ENCODE measurements around the gene USP54.

Gene USP54

DNA sequence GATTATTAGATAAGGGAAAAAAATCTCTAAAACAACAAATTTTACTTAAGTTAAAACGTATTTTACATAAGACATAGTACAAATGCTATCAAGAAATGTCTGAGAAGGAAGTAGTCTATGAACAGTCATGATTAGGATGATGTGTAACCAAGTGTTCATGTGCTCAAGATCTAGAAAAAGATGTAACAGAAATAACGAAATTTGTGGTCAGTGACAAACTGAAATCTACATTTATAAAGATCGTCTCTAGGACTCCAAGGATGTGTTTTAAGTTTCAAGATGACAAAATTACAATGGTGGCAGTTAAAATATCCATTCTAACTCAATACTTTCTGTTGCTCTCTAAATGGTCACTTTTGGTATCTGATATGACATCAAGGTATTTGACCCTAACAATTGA, 112.5 kb downstream of the USP54 start:
- no peak for DNase-seq (ENCODE audit: low read depth in 2 of 2, low spot score in 1 of 2)

GRCh38 chr10:73471226-73471625, 119.9 kb downstream of the USP54 start:
- no peak for DNase-seq (ENCODE audit: low read depth in 2 of 2, low spot score in 1 of 2)

- DNase-seq (ENCODE audit: low read depth in 2 of 2, low spot score in 1 of 2): no peak
These were observed 121.6 kb downstream of the USP54 start for GRCh38 chr10:73469579-73469978.

DNA sequence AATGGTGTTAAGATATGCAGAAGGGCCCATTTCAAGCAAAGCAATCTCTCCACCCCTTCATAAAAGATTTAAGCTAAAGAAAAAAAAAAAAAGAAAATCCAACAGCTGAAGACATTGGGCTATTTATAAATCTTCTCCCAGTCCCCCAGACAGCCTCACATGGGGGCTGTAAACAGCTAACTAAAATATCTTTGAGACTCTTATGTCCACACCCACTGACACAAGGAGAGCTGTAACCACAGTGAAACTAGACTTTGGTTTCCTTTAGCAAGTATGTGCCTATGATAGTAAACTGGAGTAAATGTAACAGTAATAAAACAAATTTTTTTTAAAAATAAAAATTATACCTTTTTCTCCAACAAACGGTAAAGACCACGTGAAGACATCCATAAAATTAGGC, 123.9 kb downstream of the USP54 start:
- DNase-seq (ENCODE audit: low read depth in 2 of 2, low spot score in 1 of 2): no peak

- no peak for DNase-seq (ENCODE audit: low read depth in 2 of 2, low spot score in 1 of 2)
These were observed 125.0 kb downstream of the USP54 start for GRCh38 chr10:73465978-73466726.

- no peak for DNase-seq (ENCODE audit: low read depth in 2 of 2, low spot score in 1 of 2)
These were observed 130.2 kb downstream of the USP54 start for GRCh38 chr10:73460897-73461296.

DNA sequence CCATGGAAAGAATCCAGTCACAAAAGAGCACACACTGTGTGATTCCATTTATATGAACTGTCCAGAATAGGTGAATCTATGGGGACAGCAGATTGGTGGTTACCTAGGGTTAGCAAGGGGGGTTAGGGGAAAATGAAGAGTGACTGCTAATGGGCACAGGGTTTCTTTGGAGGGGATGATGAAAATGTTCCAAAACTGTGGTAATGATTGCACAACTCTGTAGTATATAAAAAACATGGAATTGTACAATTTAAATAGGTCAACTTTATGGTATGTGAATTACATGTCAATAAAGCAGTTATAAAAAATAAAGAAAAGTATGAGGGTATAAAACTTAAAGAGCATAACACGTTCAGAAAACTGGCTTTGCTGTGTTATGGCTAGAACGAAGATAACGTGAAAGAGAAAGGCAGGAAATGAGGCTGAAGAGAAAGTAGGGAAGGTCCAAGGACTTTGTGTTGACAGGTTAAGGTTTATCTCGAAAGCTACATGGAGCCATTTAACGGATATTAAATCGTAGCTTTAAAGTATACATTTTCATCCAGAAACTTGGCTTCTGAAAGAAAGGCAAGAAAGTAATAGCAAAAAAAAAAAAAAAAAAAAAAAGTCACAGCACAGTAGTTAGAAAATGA, 131.3 kb downstream of the USP54 start:
- DNase-seq (ENCODE audit: low read depth in 2 of 2, low spot score in 1 of 2): no peak

DNA sequence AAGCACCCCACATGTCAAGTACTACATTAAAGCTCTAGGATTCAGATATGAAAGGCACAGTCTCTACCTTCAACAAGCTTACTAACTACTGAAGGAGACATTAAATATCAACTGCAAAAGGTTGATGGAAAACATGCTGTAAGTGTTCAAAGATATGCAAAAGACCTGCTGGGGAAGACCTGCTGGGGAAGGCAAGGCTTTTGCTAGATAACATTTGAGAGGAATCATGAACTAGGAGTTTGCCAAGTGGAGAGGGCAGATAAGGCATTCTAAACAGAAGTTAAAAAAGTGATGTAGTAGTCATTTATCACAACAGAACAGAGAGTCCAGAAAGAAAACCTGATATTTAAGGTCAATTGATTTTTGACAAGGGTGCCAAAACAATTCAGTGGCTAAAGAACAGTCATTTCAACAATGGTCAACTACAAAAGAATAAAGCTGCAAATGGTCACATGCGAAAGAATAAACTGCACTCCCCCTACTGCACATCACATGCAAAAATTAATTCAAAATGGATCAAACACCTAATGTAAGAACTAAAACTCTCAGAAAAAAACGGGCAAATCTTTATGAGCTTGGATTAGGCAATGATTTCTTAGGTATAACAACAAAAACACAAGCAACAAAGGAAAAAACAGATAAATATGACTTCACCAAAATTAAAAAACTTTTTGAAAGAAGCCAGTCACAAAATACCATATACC, 134.8 kb downstream of the USP54 start:
- no peak for DNase-seq (ENCODE audit: low read depth in 2 of 2, low spot score in 1 of 2)

DNA sequence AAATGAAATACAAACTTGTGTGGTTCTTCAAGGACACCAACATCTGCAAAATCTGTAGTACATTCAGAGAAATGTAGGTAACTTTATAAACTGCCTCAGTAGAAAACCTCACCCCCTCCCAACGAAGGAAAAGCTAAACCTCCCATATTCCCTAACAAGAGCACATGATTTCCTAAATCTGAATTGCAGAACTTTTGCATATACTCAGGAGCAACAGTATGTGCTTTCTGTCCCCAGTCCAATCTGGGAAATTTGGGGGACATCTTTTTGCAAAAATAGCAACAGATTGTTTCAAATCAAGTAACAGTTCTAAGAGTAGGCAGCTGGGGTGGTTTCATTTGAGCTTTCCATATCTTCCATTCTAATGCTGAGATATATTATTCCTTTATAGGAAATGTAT, 142.0 kb downstream of the USP54 start:
- no peak for DNase-seq (ENCODE audit: low read depth in 2 of 2, low spot score in 1 of 2)

DNA sequence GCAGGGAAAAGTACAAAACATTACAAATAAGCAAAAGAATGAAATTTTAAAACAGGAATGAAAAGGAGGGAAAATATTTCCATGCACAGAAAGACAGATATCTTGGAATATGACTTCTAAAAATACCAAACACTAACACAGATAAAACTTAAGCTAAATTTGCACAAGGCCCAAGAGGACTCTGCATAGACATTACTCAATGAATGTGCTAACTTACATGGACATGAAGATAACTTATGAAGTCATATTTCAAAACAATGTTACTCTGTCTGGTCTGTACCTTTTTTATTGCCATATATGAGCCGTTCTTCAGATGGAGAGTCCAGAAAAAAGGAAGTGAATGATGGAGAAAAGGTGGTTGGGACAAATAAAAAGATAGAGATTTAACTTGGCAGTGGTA, 142.8 kb downstream of the USP54 start:
- no peak for DNase-seq (ENCODE audit: low read depth in 2 of 2, low spot score in 1 of 2)

Measured in stimulated activated CD8-positive, alpha-beta memory T cell treated with anti-CD3 and anti-CD28 coated beads, Interleukin-4, amount 100 ng/mL, for 1 hour (primary cell).